DOHH2 (cell line): ENCODE measurements around the gene OR13C5.

Experiments used
- EZH2phosphoT487 ChIP-seq: fragments of 200-600 bp; sonication (generic); IDR thresholded peaks from 2 replicates; pipeline ENCODE4 v1.6.1; 2017; ENCODE audit warnings: borderline replicate concordance, mild to moderate bottlenecking, antibody characterized with exemption, low read length, moderate library complexity, mixed read lengths
- TF ChIP-seq, protein P1 (sequence below): fragments of 200-600 bp; sonication (generic); IDR thresholded peaks from one replicate; pipeline ENCODE4 v1.5.1; 2014; ENCODE audit warnings: antibody characterized with exemption, mild to moderate bottlenecking, low read depth, low read length; ENCODE audit not compliant: poor library complexity, severe bottlenecking

DNA sequence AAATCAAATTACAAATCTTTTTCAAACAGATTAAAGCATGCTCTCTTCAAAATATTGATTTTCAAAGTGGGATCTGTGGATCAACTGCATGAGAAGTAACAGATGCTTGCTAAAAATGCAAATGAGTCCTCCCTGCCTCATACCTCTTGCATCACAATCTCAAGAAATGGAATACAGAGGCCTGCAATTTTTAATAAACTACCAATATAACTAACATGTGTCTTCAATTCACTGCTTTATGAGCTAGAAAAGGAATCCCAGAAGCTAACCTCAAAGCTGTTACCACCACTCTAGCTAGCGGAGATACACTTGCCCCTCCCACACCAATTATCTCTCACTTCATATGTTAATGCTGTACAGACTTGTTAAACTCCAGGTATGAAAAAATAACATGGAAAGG is 9.6 kb downstream of the OR13C5 start:
- TF ChIP-seq, protein P1, sequence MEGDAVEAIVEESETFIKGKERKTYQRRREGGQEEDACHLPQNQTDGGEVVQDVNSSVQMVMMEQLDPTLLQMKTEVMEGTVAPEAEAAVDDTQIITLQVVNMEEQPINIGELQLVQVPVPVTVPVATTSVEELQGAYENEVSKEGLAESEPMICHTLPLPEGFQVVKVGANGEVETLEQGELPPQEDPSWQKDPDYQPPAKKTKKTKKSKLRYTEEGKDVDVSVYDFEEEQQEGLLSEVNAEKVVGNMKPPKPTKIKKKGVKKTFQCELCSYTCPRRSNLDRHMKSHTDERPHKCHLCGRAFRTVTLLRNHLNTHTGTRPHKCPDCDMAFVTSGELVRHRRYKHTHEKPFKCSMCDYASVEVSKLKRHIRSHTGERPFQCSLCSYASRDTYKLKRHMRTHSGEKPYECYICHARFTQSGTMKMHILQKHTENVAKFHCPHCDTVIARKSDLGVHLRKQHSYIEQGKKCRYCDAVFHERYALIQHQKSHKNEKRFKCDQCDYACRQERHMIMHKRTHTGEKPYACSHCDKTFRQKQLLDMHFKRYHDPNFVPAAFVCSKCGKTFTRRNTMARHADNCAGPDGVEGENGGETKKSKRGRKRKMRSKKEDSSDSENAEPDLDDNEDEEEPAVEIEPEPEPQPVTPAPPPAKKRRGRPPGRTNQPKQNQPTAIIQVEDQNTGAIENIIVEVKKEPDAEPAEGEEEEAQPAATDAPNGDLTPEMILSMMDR: no peak
- TF ChIP-seq EZH2phosphoT487: no peak
